Mucosa of rectum (tissue), 2 donors: ENCODE data around the gene PFN3.

Experiments
- H3K27ac ChIP-seq, 2 donors: one replicate each; pipeline ENCODE4 v1.7.0; 2013; ENCODE audit warnings: inconsistent platforms in 2 of 2, low read depth in 2 of 2, low read length in 2 of 2
- H3K27me3 ChIP-seq, 2 donors: one replicate each; pipeline ENCODE4 v1.7.0; 2013; ENCODE audit warnings: low read length in 2 of 2; ENCODE audit not compliant: control insufficient read depth in 2 of 2, insufficient read depth in 2 of 2
- H3K36me3 ChIP-seq, 2 donors: one replicate each; pipeline ENCODE4 v1.7.0; 2013; ENCODE audit warnings: low read length in 2 of 2; ENCODE audit not compliant: control insufficient read depth in 2 of 2, insufficient read depth in 2 of 2
- H3K4me1 ChIP-seq, 2 donors: one replicate each; pipeline ENCODE4 v1.7.0; 2013; ENCODE audit warnings: low read length in 2 of 2, mild to moderate bottlenecking in 1 of 2; ENCODE audit not compliant: control insufficient read depth in 2 of 2, insufficient read depth in 2 of 2
- H3K4me3 ChIP-seq, 2 donors: one replicate each; pipeline ENCODE4 v1.7.0; 2013; ENCODE audit warnings: low read length in 2 of 2
- H3K9ac ChIP-seq, 2 donors: one replicate each; pipeline ENCODE4 v1.7.0; 2013; ENCODE audit warnings: low read length in 2 of 2, low read depth in 1 of 2, mild to moderate bottlenecking in 1 of 2
- H3K9me3 ChIP-seq, 2 donors: one replicate each; pipeline ENCODE4 v1.7.0; 2013; ENCODE audit warnings: low read length in 2 of 2; ENCODE audit not compliant: control insufficient read depth in 2 of 2
- donor health status: healthy.
- donor health status: Normal muscosa, but diverticular disease.

The PFN3 gene

GRCh38 chr5:177353093-177353492, 47.4 kb downstream of the PFN3 start:
- Histone ChIP-seq H3K36me3 (peaks cover 5 to 12% of the 10 kb centered on the region in 2 donors), H3K9ac (no peak overlapping the region), H3K9me3 (no peaks in the 10 kb centered on the region), H3K27ac (no peak overlapping the region), H3K27me3 (peaks cover 0 to 2% of the 10 kb centered on the region in 2 donors), H3K4me1 (peaks cover 23 to 36% of the 10 kb centered on the region in 2 donors), H3K4me3 (no peak overlapping the region)

- peaks cover 13 to 25% of the 10 kb centered on the region in 2 donors for H3K4me1 ChIP-seq
- H3K27ac ChIP-seq, result peak within 1 kb of the TSS; percentile 96 to 97
- H3K4me3 ChIP-seq, result peak within 1 kb of the TSS; percentile 85 to 99
- peaks cover 0 to 2% of the 10 kb centered on the region in 2 donors for H3K27me3 ChIP-seq
- peaks cover 11 to 20% of the 10 kb centered on the region in 2 donors for H3K36me3 ChIP-seq
- H3K9me3 ChIP-seq, result no peaks in the 10 kb centered on the region
- peak within 1 kb of the TSS; percentile 95 for H3K9ac ChIP-seq
Observed at GRCh38 chr5:177351392-177352329, 48.8 kb downstream of the PFN3 start, which contains the start of gene LMAN2. LMAN2 (minus strand) TSS chr5:177351668; CDS start chr5:177351647, 21 bp downstream.

GRCh38 chr5:177350776-177351391, 49.6 kb downstream of the PFN3 start:
- Histone ChIP-seq H3K27me3 (peaks cover 0 to 2% of the 10 kb centered on the region in 2 donors), H3K9me3 (no peaks in the 10 kb centered on the region), H3K4me3 (peak overlapping the region; percentile 85 to 99), H3K36me3 (peaks cover 11 to 23% of the 10 kb centered on the region in 2 donors), H3K4me1 (peaks cover 13 to 25% of the 10 kb centered on the region in 2 donors), H3K27ac (peak overlapping the region; percentile 96 to 97), H3K9ac (peak overlapping the region; percentile 95)
